ENCODE data around the gene RELA. TPM values are rescaled to one million over a fixed set of nuclear protein-coding genes. Genes with fewer than 3 reads are reported as not detected.

Gene RELA
- total and polyA plus RNA-seq, 10 of the 15 experiments (the other 5 are each of a cell fraction or from before 2014, with no cell fraction given), result 5.1 to 56.4 (median 34.2) TPM

DNA sequence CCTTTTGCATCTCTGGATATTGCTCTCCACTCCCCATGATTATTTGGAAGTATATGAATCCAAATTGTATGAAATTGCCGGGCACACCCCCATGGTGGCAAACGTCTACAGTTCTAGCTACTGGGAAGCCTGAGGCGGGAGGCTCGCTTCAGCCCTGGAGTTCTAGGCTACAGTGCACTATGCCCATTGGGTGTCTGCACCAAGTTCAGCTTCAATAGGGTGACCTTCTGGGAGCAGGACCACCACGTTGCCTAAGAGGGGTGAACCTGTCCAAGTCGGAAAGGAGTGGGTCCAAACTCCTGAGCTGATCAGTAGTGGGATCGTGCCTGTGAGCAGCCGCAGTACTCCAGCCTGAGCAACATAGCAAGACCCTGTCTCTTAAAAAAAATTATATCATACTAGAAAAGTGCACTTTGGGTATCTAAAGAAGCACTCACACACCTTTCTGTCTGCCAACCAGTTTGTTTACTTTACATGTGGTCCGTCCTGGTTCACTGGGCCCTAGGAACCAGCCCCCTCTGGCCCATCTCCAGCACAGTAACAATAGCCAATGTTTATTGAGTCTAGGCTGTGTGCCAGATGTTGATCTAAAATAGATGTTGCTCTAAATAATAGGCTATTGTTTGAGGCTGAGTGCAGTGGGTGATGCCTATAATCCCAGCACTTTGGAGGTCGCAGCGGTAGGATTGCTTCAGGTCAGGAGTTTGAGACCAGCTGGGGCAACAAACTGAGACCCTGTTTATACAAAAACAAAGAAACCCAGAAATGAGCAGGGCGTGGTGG, 32.9 kb upstream of the RELA start:
- H3K79me2 ChIP-seq (ENCODE audit: control insufficient read depth, insufficient read depth, low read length), result no peaks in the 10 kb centered on the region
- in situ Hi-C loops (cut with MboI), result no loop called here
- H3K4me1 ChIP-seq (ENCODE audit: control insufficient read depth, insufficient read depth, low read length), result no peaks in the 10 kb centered on the region
- no peak overlapping the region for H3K4me2 ChIP-seq (ENCODE audit: control insufficient read depth, insufficient read depth)
- 58% methylated on average over 12 of the region's 12 CpGs for WGBS (ENCODE audit: insufficient coverage, insufficient replicate concordance, low lambda C conversion rate, missing lambda C conversion rate)
- no peak; the same call in 2 of the 3 replicates for ATAC-seq
- intact Hi-C loops (cut with micrococcal nuclease; ENCODE audit: unreplicated experiment), result no loop called here
- no peak overlapping the region for H3K9ac ChIP-seq (ENCODE audit: control insufficient read depth, insufficient read depth, low read length)
- no peaks in the 10 kb centered on the region for H4K20me1 ChIP-seq (ENCODE audit: control insufficient read depth, insufficient read depth)
- no TSS peak for BruUV-seq (replicated peaks)
- H2AFZ ChIP-seq (ENCODE audit: control insufficient read depth, low read depth, low read length), result no peak overlapping the region
- ChIA-PET CTCF (interaction anchor here (1.2 to 1.5 kb wide), 2 partner anchors 14 to 31 kb away, joined by 3 to 4 read pairs; no protein-coding TSS in a partner anchor), POLR2A (no interaction called here), RAD21 (ENCODE audit: unreplicated experiment) (interaction anchor here (0.6 to 1.0 kb wide), 2 partner anchors 16 to 177 kb away, joined by 3 read pairs; no protein-coding TSS in a partner anchor), SMC1A (ENCODE audit: uncharacterized antibody, unreplicated experiment) (interaction anchor here (0.5 kb wide), 1 partner anchor 178 kb away, joined by 4 read pairs; no protein-coding TSS in a partner anchor)
- no peaks in the 10 kb centered on the region for H3K27me3 ChIP-seq (replicated peaks in 1 of 2; ENCODE audit: control insufficient read depth in 2 of 2, insufficient read depth in 2 of 2, low read length in 1 of 2)
- H3K27ac ChIP-seq (ENCODE audit: control insufficient read depth, insufficient read depth), result no peak overlapping the region
- FAIRE-seq, result no peak
- no peaks in the 10 kb centered on the region for H3K36me3 ChIP-seq (ENCODE audit: control insufficient read depth in 2 of 2, insufficient read depth in 2 of 2, low read length in 1 of 2)
- H3K4me3 ChIP-seq, result no peak overlapping the region
- no peak for DNase-seq (ENCODE audit: low read depth, low spot score)
- no peaks in the 10 kb centered on the region for H3K9me3 ChIP-seq (replicated peaks; ENCODE audit: control insufficient read depth, insufficient read depth, low read length)
- TF ChIP-seq RAD21 (IDR thresholded peaks at IDR 0.05; ENCODE audit: insufficient read depth, low read depth, low read length) (no peak), POLR2AphosphoS5 (IDR thresholded peaks at IDR 0.05; ENCODE audit: low read length) (no peak), RELB (IDR thresholded peaks at IDR 0.05; ENCODE audit: low read depth) (no peak), SREBF1 (IDR thresholded peaks at IDR 0.05; ENCODE audit: low read length) (no peak)
